ENCODE data around the gene CRPPA.

DNA sequence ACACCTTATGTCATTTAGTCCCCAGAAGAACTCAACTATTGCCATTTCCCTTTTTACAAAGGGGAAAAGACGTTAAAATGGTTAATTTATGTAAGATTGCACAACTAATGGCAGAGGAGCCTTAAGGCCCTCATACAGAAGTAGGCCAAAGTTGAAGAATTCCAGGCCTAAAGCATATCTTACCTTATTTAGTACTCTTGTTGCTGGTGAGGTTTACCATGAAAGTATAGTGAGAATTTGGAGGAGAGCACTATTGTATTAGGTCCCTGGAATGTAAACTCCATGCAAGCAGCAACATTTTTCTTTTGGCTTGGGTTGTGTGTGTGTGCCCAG, 731 bp upstream of the CRPPA start:
- TF ChIP-seq, protein P1, sequence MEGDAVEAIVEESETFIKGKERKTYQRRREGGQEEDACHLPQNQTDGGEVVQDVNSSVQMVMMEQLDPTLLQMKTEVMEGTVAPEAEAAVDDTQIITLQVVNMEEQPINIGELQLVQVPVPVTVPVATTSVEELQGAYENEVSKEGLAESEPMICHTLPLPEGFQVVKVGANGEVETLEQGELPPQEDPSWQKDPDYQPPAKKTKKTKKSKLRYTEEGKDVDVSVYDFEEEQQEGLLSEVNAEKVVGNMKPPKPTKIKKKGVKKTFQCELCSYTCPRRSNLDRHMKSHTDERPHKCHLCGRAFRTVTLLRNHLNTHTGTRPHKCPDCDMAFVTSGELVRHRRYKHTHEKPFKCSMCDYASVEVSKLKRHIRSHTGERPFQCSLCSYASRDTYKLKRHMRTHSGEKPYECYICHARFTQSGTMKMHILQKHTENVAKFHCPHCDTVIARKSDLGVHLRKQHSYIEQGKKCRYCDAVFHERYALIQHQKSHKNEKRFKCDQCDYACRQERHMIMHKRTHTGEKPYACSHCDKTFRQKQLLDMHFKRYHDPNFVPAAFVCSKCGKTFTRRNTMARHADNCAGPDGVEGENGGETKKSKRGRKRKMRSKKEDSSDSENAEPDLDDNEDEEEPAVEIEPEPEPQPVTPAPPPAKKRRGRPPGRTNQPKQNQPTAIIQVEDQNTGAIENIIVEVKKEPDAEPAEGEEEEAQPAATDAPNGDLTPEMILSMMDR (IDR thresholded peaks at IDR 0.05; ENCODE audit: extremely low read depth in 1 of 2, insufficient read depth in 1 of 2, low read depth in 1 of 2, low read length in 2 of 2), result no peak
- TF ChIP-seq POLR2A (IDR thresholded peaks at IDR 0.05; ENCODE audit: low read depth, low read length) (no peak), EZH2 (IDR thresholded peaks at IDR 0.05; ENCODE audit: borderline replicate concordance, low read depth, low read length, severe bottlenecking) (no peak), MYC (IDR thresholded peaks at IDR 0.05; ENCODE audit: low read depth, low read length) (no peak), POLR2AphosphoS5 (IDR thresholded peaks at IDR 0.05; ENCODE audit: insufficient read depth, low read depth, low read length) (no peak), GATA2 (IDR thresholded peaks at IDR 0.05; ENCODE audit: insufficient read depth, insufficient read length, low read depth, low read length) (no peak), FOS (IDR thresholded peaks at IDR 0.05; ENCODE audit: borderline replicate concordance, insufficient read depth, low read length) (no peak)

Measured in endothelial cell of umbilical vein (primary cell).